ENCODE data around the gene ATG4B. TPM values are rescaled to one million over a fixed set of nuclear protein-coding genes. Genes with fewer than 3 reads are reported as not detected.

The ATG4B gene
- total and polyA plus RNA-seq, 2 of the 8 experiments (the other 6 are each of a cell fraction or from before 2014, with no cell fraction given) = 103 to 155 TPM

GRCh38 chr2:241629762-241630435 is 7.6 kb upstream of the ATG4B start:
- Histone ChIP-seq H2BK12ac (ENCODE audit: low read depth, low read length) (no peak overlapping the region), H2BK5ac (ENCODE audit: low read depth, low read length) (no peak overlapping the region), H3K4me3 (ENCODE audit: extremely low read depth in 1 of 4, insufficient read depth in 2 of 4, low read depth in 3 of 4, low read length in 4 of 4) (no peak overlapping the region), H3K14ac (ENCODE audit: insufficient read length) (no peak overlapping the region), H3K18ac (ENCODE audit: extremely low read depth, low read length) (no peak overlapping the region), H3K4me1 (replicated peaks in 1 of 4; ENCODE audit: control insufficient read depth in 3 of 4, insufficient read depth in 4 of 4, low read length in 3 of 4) (no peaks in the 10 kb centered on the region), H3K27ac (ENCODE audit: low read depth, low read length) (no peak overlapping the region), H2AFZ (ENCODE audit: low read length) (no peak overlapping the region), H3K4me2 (ENCODE audit: insufficient read depth in 1 of 2, low read depth in 2 of 2, low read length in 2 of 2) (no peak overlapping the region), H4K91ac (replicated peaks; ENCODE audit: insufficient read length, low read length) (no peak overlapping the region), H3K4ac (replicated peaks; ENCODE audit: insufficient read length, low read depth, low read length) (no peak overlapping the region), H4K20me1 (replicated peaks in 1 of 2; ENCODE audit: control insufficient read depth in 1 of 2, insufficient read depth in 2 of 2, low read length in 2 of 2) (peaks cover 0 to 13% of the 10 kb centered on the region in 2 experiments), H3K9me3 (ENCODE audit: insufficient read depth in 2 of 2, low read depth in 1 of 2, low read length in 1 of 2) (no peaks in the 10 kb centered on the region), H2BK120ac (replicated peaks; ENCODE audit: low read depth, low read length) (no peak overlapping the region), H3K79me1 (ENCODE audit: low read depth, low read length) (peaks cover 10% of the 10 kb centered on the region), H2BK20ac (ENCODE audit: low read length) (no peak overlapping the region), H2BK15ac (ENCODE audit: low read length) (no peak overlapping the region), H4K5ac (ENCODE audit: insufficient read length, low read depth, low read length) (no peak overlapping the region), H3K56ac (replicated peaks; ENCODE audit: insufficient read length, low read depth, low read length) (no peak overlapping the region), H3K9ac (replicated peaks in 1 of 4; ENCODE audit: extremely low read depth in 1 of 4, low read depth in 3 of 4, low read length in 3 of 4) (no peak overlapping the region; a peak in 1 of 7 replicates), H2AK5ac (ENCODE audit: low read depth, low read length) (no peak overlapping the region), H3K36me3 (ENCODE audit: control insufficient read depth in 2 of 4, insufficient read depth in 4 of 4, low read length in 3 of 4) (peaks cover 3 to 27% (median 16%) of the 10 kb centered on the region in 4 experiments; a peak in 6 of 8 replicates), H3K79me2 (ENCODE audit: control insufficient read depth in 1 of 2, insufficient read depth in 2 of 2, low read length in 2 of 2) (peaks cover 0 to 44% of the 10 kb centered on the region in 2 experiments; a peak in 2 of 4 replicates), H3K27me3 (replicated peaks in 1 of 4; ENCODE audit: control insufficient read depth in 3 of 4, extremely low read depth in 1 of 4, insufficient read depth in 3 of 4, low read length in 3 of 4) (no peaks in the 10 kb centered on the region), H4K8ac (ENCODE audit: extremely low read depth, insufficient read depth, low read length) (no peak overlapping the region), H3K23ac (ENCODE audit: insufficient read length) (no peak overlapping the region), H3K23me2 (ENCODE audit: low read depth, low read length) (no peaks in the 10 kb centered on the region)
- ChIA-PET POLR2A (ENCODE audit: partially characterized antibody) (interaction anchor here (2.1 kb wide), 1 partner anchor 12 kb away, joined by 5 read pairs; no protein-coding TSS in a partner anchor), CTCF (ENCODE audit: partially characterized antibody) (interaction anchor here (1.4 to 1.7 kb wide), 2 partner anchors 9 to 12 kb away, joined by 4 to 5 read pairs; no protein-coding TSS in a partner anchor)
- no peak for DNase-seq (ENCODE audit: low read depth in 1 of 2, low spot score in 2 of 2)
- WGBS, 2 experiments (ENCODE audit: extremely low coverage in 1 of 2, insufficient coverage in 1 of 2, insufficient read length in 1 of 2, insufficient replicate concordance in 2 of 2, low coverage in 1 of 2, low lambda C conversion rate in 2 of 2, missing lambda C conversion rate in 1 of 2) = 85% methylated on average over 11 of the region's 11 CpGs; no CpG with 5 or more reads in 1 of the 2 experiments
- FAIRE-seq = no peak
- no peak for TF ChIP-seq EZH2 (IDR thresholded peaks at IDR 0.05; ENCODE audit: low read depth, low read length, severe bottlenecking)
- TF ChIP-seq KDM1A (IDR thresholded peaks at IDR 0.05; ENCODE audit: borderline replicate concordance, low read length) = no peak
- TF ChIP-seq TCF12 (IDR thresholded peaks at IDR 0.05; ENCODE audit: low read depth, low read length) = no peak
- TF ChIP-seq CHD1 (IDR thresholded peaks at IDR 0.05; ENCODE audit: low read depth, low read length) = no peak
- no peak for TF ChIP-seq HDAC2 (IDR thresholded peaks at IDR 0.05; ENCODE audit: borderline replicate concordance in 1 of 2, low read depth in 2 of 2, low read length in 2 of 2)
- no peak for TF ChIP-seq EGR1 (IDR thresholded peaks at IDR 0.05; ENCODE audit: borderline replicate concordance, low read depth, low read length)
- no peak for TF ChIP-seq GABPA (IDR thresholded peaks at IDR 0.05; ENCODE audit: borderline replicate concordance, insufficient read depth, low read length)
- TF ChIP-seq TBP (IDR thresholded peaks at IDR 0.05; ENCODE audit: low read depth, low read length) = no peak
- no peak for TF ChIP-seq SUZ12 (IDR thresholded peaks at IDR 0.05; ENCODE audit: low read length)
- TF ChIP-seq ATF2 (IDR thresholded peaks at IDR 0.05; ENCODE audit: low read length) = no peak
- no peak for TF ChIP-seq GTF2F1 (IDR thresholded peaks at IDR 0.05; ENCODE audit: borderline replicate concordance, low read depth, low read length)

Measured in H1 (cell line).